NK-92 (cell line): Measurements from ENCODE around the gene DPH1.

Experiments
- DNase-seq: peaks from one replicate; lab custom pipeline; 2025; ENCODE audit not compliant: unreplicated experiment; lab: John Stamatoyannopoulos, UW

The DPH1 gene

GRCh38 chr17:2027528-2028233 is 2.3 kb upstream of the DPH1 start:
- no peak for DNase-seq

GRCh38 chr17:2028234-2028614 is 1.7 kb upstream of the DPH1 start:
- DNase-seq, result no peak

GRCh38 chr17:2028737-2029136 is 1.2 kb upstream of the DPH1 start:
- no peak for DNase-seq

- DNase-seq, result no peak
Measured at GRCh38 chr17:2030779-2031163, 818 bp downstream of the DPH1 start.

GRCh38 chr17:2033153-2033552 is 3.2 kb downstream of the DPH1 start:
- no peak for DNase-seq

- no peak for DNase-seq
Measured at GRCh38 chr17:2034157-2034556, 4.2 kb downstream of the DPH1 start.

GRCh38 chr17:2034806-2035540 is 5.0 kb downstream of the DPH1 start:
- no peak for DNase-seq

GRCh38 chr17:2035541-2036488 is 5.9 kb downstream of the DPH1 start:
- DNase-seq, result no peak

- DNase-seq, result no peak
Measured at GRCh38 chr17:2037155-2037554, 7.2 kb downstream of the DPH1 start.

GRCh38 chr17:2040219-2040827 is 10.4 kb downstream of the DPH1 start:
- no peak for DNase-seq

GRCh38 chr17:2040942-2041560 is 11.1 kb downstream of the DPH1 start:
- DNase-seq, result no peak

GRCh38 chr17:2041561-2042389 is 11.8 kb downstream of the DPH1 start, which contains the start of gene OVCA2:
Gene OVCA2 (plus strand): TSS chr17:2042022. CDS start chr17:2042048, 26 bp downstream.
- peak; percentile 64 for DNase-seq

GRCh38 chr17:2042390-2042847 is 12.5 kb downstream of the DPH1 start:
- no peak for DNase-seq

GRCh38 chr17:2042933-2043332 is 13.0 kb downstream of the DPH1 start:
- DNase-seq, result no peak

- DNase-seq, result no peak
Measured at GRCh38 chr17:2043785-2044184, 13.8 kb downstream of the DPH1 start.

- no peak for DNase-seq
Measured at GRCh38 chr17:2044263-2044894, 14.4 kb downstream of the DPH1 start.

GRCh38 chr17:2047590-2047989 is 17.6 kb downstream of the DPH1 start:
- no peak for DNase-seq

- no peak for DNase-seq
Measured at GRCh38 chr17:2048805-2049204, 18.9 kb downstream of the DPH1 start.
